IPS-18c (cell line): ENCODE measurements around the gene HIGD1B.

Experiments
- H3K4me3 ChIP-seq: 2 replicates; pipeline ENCODE4 v1.7.0; 2013; ENCODE audit warnings: low read depth, mild to moderate bottlenecking, low read length, moderate library complexity; ENCODE audit not compliant: insufficient read depth
- H3K9me3 ChIP-seq: one replicate; pipeline ENCODE4 v1.6.1; 2013; ENCODE audit warnings: mild to moderate bottlenecking, low read length, moderate library complexity; ENCODE audit not compliant: control insufficient read depth, insufficient read depth

Gene HIGD1B

GRCh38 chr17:44898768-44899073, 51.0 kb downstream of the HIGD1B start:
- Histone ChIP-seq H3K4me3 (peak overlapping the region; percentile 87), H3K9me3 (no peaks in the 10 kb centered on the region)

GRCh38 chr17:44899074-44899782, 51.5 kb downstream of the HIGD1B start, which contains the start of gene EFTUD2:
TSS of gene EFTUD2 (minus strand) at chr17:44899445. CDS start at chr17:44894521, 4,924 bp downstream.
- no peaks in the 10 kb centered on the region for H3K9me3 ChIP-seq
- peak within 1 kb of the TSS; percentile 87 for H3K4me3 ChIP-seq
